Panc1 (cell line): ENCODE data around the gene HMHB1. TPM values are rescaled to one million over a fixed set of nuclear protein-coding genes. Genes with fewer than 3 reads are reported as not detected.

Experiments used
- ATAC-seq: fragments of 200-7000 bp; cut with Tn5 transposase; 2 replicates; pipeline ENCODE4 v1.9.1; 2020; ENCODE audit warnings: mild to moderate bottlenecking, moderate library complexity
- BruUV-seq: library from RNA; stranded (reverse); fragments of 400-500 nt; replicated peaks from 2 replicates; lab custom pipeline; 2021; lab: Mats Ljungman, UMichigan
- CTCF ChIA-PET: fragments of 300-600 bp; sonication (Branson Sonifier 250); formaldehyde crosslinking; loops from one replicate; lab custom pipeline; 2022; ENCODE audit warnings: antibody characterized with exemption; lab: Charles Lee
- POLR2A ChIA-PET: fragments of 300-600 bp; sonication (Branson Sonifier 250); formaldehyde crosslinking; loops from one replicate; lab custom pipeline; 2022; ENCODE audit warnings: antibody characterized with exemption; lab: Charles Lee
- DNase-seq: peaks from one replicate; pipeline ENCODE4 v3.0.0-alpha.2; 2010; ENCODE audit warnings: low read depth, low spot score
- H3K27ac ChIP-seq: 2 replicates; pipeline ENCODE4 v1.5.1; 2011; ENCODE audit warnings: mild to moderate bottlenecking, low read length, inconsistent platforms
- H3K27me3 ChIP-seq: fragments of 200-500 bp; sonication (Bioruptor generic); 2 replicates; pipeline ENCODE4 v1.6.0; 2014; ENCODE audit warnings: low read length, inconsistent platforms; ENCODE audit not compliant: control insufficient read depth, insufficient read depth
- H3K36me3 ChIP-seq: fragments of 200-500 bp; sonication (Bioruptor generic); 2 replicates; pipeline ENCODE4 v1.5.1; 2014; ENCODE audit warnings: inconsistent platforms, mild to moderate bottlenecking, low read length, moderate library complexity; ENCODE audit not compliant: control insufficient read depth, insufficient read depth
- H3K4me1 ChIP-seq: 2 replicates; pipeline ENCODE4 v1.5.1; 2011; ENCODE audit warnings: inconsistent platforms, mild to moderate bottlenecking, low read length, moderate library complexity; ENCODE audit not compliant: control insufficient read depth, insufficient read depth
- H3K4me3 ChIP-seq, 2 experiments: 2 replicates each; pipeline ENCODE4 v1.5.1; 2011 to 2012; ENCODE audit warnings: low read depth in 2 of 2, low read length in 2 of 2, mild to moderate bottlenecking in 2 of 2, inconsistent platforms in 1 of 2, moderate library complexity in 1 of 2
- H3K9me3 ChIP-seq: fragments of 200-500 bp; sonication (Bioruptor generic); 2 replicates; pipeline ENCODE4 v1.5.1; 2014; ENCODE audit warnings: low read depth, mild to moderate bottlenecking, inconsistent platforms, low read length, moderate library complexity; ENCODE audit not compliant: control insufficient read depth, insufficient read depth
- CTCF ChIP-seq: fragments of 450-650 bp; IDR thresholded peaks from 2 replicates; pipeline ENCODE4 v1.5.1; 2017; ENCODE audit warnings: mild to moderate bottlenecking
- POLR2AphosphoS5 ChIP-seq: IDR thresholded peaks from 2 replicates; pipeline ENCODE4 v1.6.1; 2012; ENCODE audit warnings: mild to moderate bottlenecking, low read depth, low read length, moderate library complexity
- REST ChIP-seq, 2 experiments: IDR thresholded peaks; 2 replicates each; pipeline ENCODE4 v1.6.1; 2011 to 2012; ENCODE audit warnings: low read depth in 2 of 2, control low read depth in 1 of 2, low read length in 1 of 2, mild to moderate bottlenecking in 1 of 2, moderate library complexity in 1 of 2; ENCODE audit not compliant: insufficient read depth in 1 of 2
- SIN3A ChIP-seq: IDR thresholded peaks from 2 replicates; pipeline ENCODE4 v1.6.1; 2012; ENCODE audit warnings: low read depth, mild to moderate bottlenecking, low read length, moderate library complexity, borderline replicate concordance; ENCODE audit not compliant: insufficient read depth
- TCF7L2 ChIP-seq: IDR thresholded peaks from 2 replicates; pipeline ENCODE4 v1.6.1; 2011; ENCODE audit warnings: mild to moderate bottlenecking, low read depth, low read length, inconsistent platforms
- in situ Hi-C: cut with HindIII; loops from 2 replicates; pipeline ENCODE4 v1.10.0; 2016; ENCODE audit warnings: low sequenced_read_pairs, low pct_unique_long_range_greater_than_20kb
- intact Hi-C: fragments of 100-400 bp; cut with micrococcal nuclease; formaldehyde crosslinking; loops from one replicate; pipeline ENCODE4 v1.10.0; 2022; ENCODE audit not compliant: unreplicated experiment
- total RNA-seq: library from RNA; stranded (reverse); gene quantifications from one replicate; pipeline ENCODE4 v1.2.1, GENCODE V29; 2021; ENCODE audit not compliant: unreplicated experiment

HMHB1 gene
- total RNA-seq, 1 experiment from 2014 or later = not detected

GRCh38 chr5:143833177-143833576 is 21.2 kb downstream of the HMHB1 start:
- H3K9me3 ChIP-seq = no peaks in the 10 kb centered on the region
- intact Hi-C loops (no loop called here), in situ Hi-C loops (no loop called here)
- ChIA-PET CTCF (no interaction called here), POLR2A (no interaction called here)
- no peaks in the 10 kb centered on the region for H3K36me3 ChIP-seq
- no peaks in the 10 kb centered on the region for H3K27me3 ChIP-seq
- DNase-seq = no peak
- TF ChIP-seq POLR2AphosphoS5 = no peak
- TF ChIP-seq SIN3A = no peak
- no peak for TF ChIP-seq CTCF
- TF ChIP-seq REST (IDR thresholded peaks at IDR 0.05; ENCODE audit: insufficient read depth in 1 of 2, low read depth in 2 of 2, low read length in 1 of 2) = no peak
- TF ChIP-seq TCF7L2 = no peak
- no TSS peak for BruUV-seq
- no peak overlapping the region for H3K27ac ChIP-seq
- no peak for ATAC-seq
- no peak overlapping the region for H3K4me3 ChIP-seq
- no peaks in the 10 kb centered on the region for H3K4me1 ChIP-seq

- TF ChIP-seq POLR2AphosphoS5 = no peak
- no peak for TF ChIP-seq TCF7L2
- TF ChIP-seq SIN3A = no peak
- no peak for TF ChIP-seq REST (IDR thresholded peaks at IDR 0.05; ENCODE audit: insufficient read depth in 1 of 2, low read depth in 2 of 2, low read length in 1 of 2)
- no peak for TF ChIP-seq CTCF
- no TSS peak for BruUV-seq
- H3K27me3 ChIP-seq = no peaks in the 10 kb centered on the region
- in situ Hi-C loops (no loop called here), intact Hi-C loops (no loop called here)
- DNase-seq (no peak), ATAC-seq (no peak)
- ChIA-PET POLR2A (no interaction called here), CTCF (no interaction called here)
- no peak overlapping the region for H3K4me3 ChIP-seq
- no peaks in the 10 kb centered on the region for H3K36me3 ChIP-seq
- no peaks in the 10 kb centered on the region for H3K9me3 ChIP-seq
- no peaks in the 10 kb centered on the region for H3K4me1 ChIP-seq
- no peak overlapping the region for H3K27ac ChIP-seq
These were observed 23.3 kb downstream of the HMHB1 start for GRCh38 chr5:143835251-143835650.
